ENCODE results near the gene ADAMTSL3.
A peak's percentile ranks its signal among the peaks of the same experiment; 100 is the strongest.

The ADAMTSL3 gene

GRCh38 chr15:83973816-83974215 is 319.9 kb downstream of the ADAMTSL3 start:
- in situ Hi-C loops (cut with MboI; ENCODE audit: low sequenced_read_pairs, unreplicated experiment), result no loop called here

GRCh38 chr15:83977992-83978391 is 324.1 kb downstream of the ADAMTSL3 start:
- in situ Hi-C loops (cut with MboI; ENCODE audit: low sequenced_read_pairs, unreplicated experiment), result no loop called here
- DNase-seq (ENCODE audit: low spot score), result no peak
- TF ChIP-seq CTCF (IDR thresholded peaks at IDR 0.05; ENCODE audit: borderline replicate concordance, control extremely low read depth, extremely low read depth, insufficient read depth, missing control alignments), result no peak

More at GRCh38 chr15:83973816-83974215, 319.9 kb downstream of the ADAMTSL3 start:
- no peak for DNase-seq (ENCODE audit: low spot score)
- peak; percentile 48 for TF ChIP-seq CTCF (IDR thresholded peaks at IDR 0.05; ENCODE audit: borderline replicate concordance, control extremely low read depth, extremely low read depth, insufficient read depth, missing control alignments)

- TF ChIP-seq CTCF (IDR thresholded peaks at IDR 0.05; ENCODE audit: borderline replicate concordance, control extremely low read depth, extremely low read depth, insufficient read depth, missing control alignments), result no peak
- DNase-seq (ENCODE audit: low spot score), result no peak
- in situ Hi-C loops (cut with MboI; ENCODE audit: low sequenced_read_pairs, unreplicated experiment), result no loop called here
Measured at GRCh38 chr15:83978588-83978987, 324.7 kb downstream of the ADAMTSL3 start.

DNA sequence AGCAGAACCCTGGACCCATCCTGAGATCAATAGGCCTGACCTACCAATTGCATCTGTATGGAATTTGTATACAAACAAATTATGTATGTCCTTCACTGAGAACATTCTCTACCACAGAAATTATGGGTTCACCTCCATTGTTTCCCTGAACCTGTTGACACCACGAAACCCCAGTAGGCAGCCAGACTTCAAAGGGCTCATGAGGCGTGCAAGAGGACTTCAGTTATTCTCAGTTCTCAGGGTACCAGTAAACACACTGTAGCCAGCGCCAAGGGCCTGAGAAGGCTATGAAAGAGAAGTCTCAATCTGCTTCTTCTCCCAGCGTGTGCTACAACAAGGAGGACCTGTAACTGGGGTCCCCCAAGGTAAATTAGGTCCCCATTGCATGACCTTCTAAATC is 326.7 kb downstream of the ADAMTSL3 start:
- no peak for TF ChIP-seq CTCF (IDR thresholded peaks at IDR 0.05; ENCODE audit: borderline replicate concordance, control extremely low read depth, extremely low read depth, insufficient read depth, missing control alignments)
- no peak for DNase-seq (ENCODE audit: low spot score)
- in situ Hi-C loops (cut with MboI; ENCODE audit: low sequenced_read_pairs, unreplicated experiment), result no loop called here

- in situ Hi-C loops (cut with MboI; ENCODE audit: low sequenced_read_pairs, unreplicated experiment), result no loop called here
- no peak for DNase-seq (ENCODE audit: low spot score)
- TF ChIP-seq CTCF (IDR thresholded peaks at IDR 0.05; ENCODE audit: borderline replicate concordance, control extremely low read depth, extremely low read depth, insufficient read depth, missing control alignments), result no peak
Measured at GRCh38 chr15:83982748-83983147, 328.8 kb downstream of the ADAMTSL3 start.

- DNase-seq (ENCODE audit: low spot score), result peak; percentile 62
- no peak for TF ChIP-seq CTCF (IDR thresholded peaks at IDR 0.05; ENCODE audit: borderline replicate concordance, control extremely low read depth, extremely low read depth, insufficient read depth, missing control alignments)
- in situ Hi-C loops (cut with MboI; ENCODE audit: low sequenced_read_pairs, unreplicated experiment), result no loop called here
Measured at GRCh38 chr15:83983634-83984458, 329.9 kb downstream of the ADAMTSL3 start.

Data from GM13976 (cell line).